T-helper 2 cell treated with Interferon-gamma antibody and Interleukin-4, amounts not matched to agents 5 μg/mL and 100 μg/mL, for 36 hours (primary cell): ENCODE results near the gene SLC25A15.
"Not testable (repeated sequence)": the region's sequence is repeated elsewhere in the genome, so short reads cannot be mapped to it uniquely, and the experiment has no call there.

Experiments
- DNase-seq: peaks from one replicate; pipeline ENCODE4 v3.0.0; 2021; ENCODE audit warnings: low spot score
- H3K27ac Mint-ChIP-seq: one replicate; pipeline ENCODE4 v1.8.0; 2021; ENCODE audit warnings: mild to moderate bottlenecking, mixed read lengths
- H3K27me3 Mint-ChIP-seq: one replicate; pipeline ENCODE4 v1.8.0; 2021; ENCODE audit warnings: low read depth, mixed read lengths
- H3K36me3 Mint-ChIP-seq: one replicate; pipeline ENCODE4 v1.8.0; 2021; ENCODE audit warnings: low read depth, mixed read lengths
- H3K4me1 Mint-ChIP-seq: one replicate; pipeline ENCODE4 v1.8.0; 2021; ENCODE audit warnings: low read depth, mixed read lengths
- H3K4me3 Mint-ChIP-seq: one replicate; pipeline ENCODE4 v1.8.0; 2022; ENCODE audit warnings: mild to moderate bottlenecking, moderate library complexity, mixed read lengths
- H3K9me3 Mint-ChIP-seq: one replicate; pipeline ENCODE4 v1.8.0; 2021; ENCODE audit warnings: mixed read lengths

Gene SLC25A15

DNA sequence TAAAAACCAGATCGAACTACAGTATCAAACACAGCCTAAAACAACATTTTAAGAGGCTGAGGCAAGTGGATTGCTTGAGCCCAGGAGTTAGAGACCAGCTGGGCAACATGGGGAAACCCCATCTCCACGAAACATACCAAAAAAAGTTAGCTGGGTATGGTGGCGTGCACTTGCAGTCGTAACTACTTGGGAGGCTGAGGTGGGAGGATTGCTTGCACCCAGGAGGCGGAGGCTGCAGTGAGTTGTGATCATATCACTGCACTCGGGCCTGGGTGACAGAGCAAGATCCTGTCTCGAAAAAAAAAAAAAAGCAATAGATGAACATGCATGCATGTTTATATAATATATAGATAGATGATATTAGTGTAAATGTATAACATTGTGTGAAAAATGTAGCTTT is 13.2 kb upstream of the SLC25A15 start:
- no peaks in the 10 kb centered on the region for H3K36me3 Mint-ChIP-seq
- no peaks in the 10 kb centered on the region for H3K9me3 Mint-ChIP-seq
- DNase-seq: no peak
- peak overlapping the region; percentile 81 for H3K4me3 Mint-ChIP-seq
- peaks cover 28% of the 10 kb centered on the region for H3K4me1 Mint-ChIP-seq
- peak overlapping the region; percentile 98 for H3K27ac Mint-ChIP-seq
- H3K27me3 Mint-ChIP-seq: no peaks in the 10 kb centered on the region

DNA sequence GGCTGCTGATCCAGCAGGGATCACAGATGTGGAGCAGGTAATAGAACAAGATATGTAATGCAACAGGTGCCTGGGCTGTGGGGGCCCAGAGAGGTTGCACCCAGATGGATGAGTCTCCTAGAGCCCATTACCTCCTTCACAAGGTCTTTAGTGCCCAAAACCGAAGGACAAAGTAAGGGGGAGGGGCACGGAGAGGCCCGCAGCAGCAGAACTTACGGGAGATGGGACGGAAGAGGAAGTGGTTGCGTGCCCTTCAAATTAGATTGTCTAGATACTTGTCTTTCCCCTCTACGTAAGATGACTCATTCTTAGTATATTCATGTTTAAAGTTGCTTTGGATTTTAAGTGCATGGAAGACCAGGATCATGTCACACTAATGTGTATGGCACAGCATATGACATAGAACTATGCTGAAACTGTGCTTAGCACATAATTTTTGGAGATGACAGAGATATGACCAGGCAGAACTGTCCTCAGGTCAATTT is 12.7 kb upstream of the SLC25A15 start:
- Mint-ChIP-seq H3K9me3 (no peaks in the 10 kb centered on the region), H3K27me3 (no peaks in the 10 kb centered on the region), H3K4me1 (peaks cover 29% of the 10 kb centered on the region), H3K36me3 (no peaks in the 10 kb centered on the region), H3K4me3 (peak overlapping the region; percentile 81), H3K27ac (peak overlapping the region; percentile 98)
- peak; percentile 81 for DNase-seq

DNA sequence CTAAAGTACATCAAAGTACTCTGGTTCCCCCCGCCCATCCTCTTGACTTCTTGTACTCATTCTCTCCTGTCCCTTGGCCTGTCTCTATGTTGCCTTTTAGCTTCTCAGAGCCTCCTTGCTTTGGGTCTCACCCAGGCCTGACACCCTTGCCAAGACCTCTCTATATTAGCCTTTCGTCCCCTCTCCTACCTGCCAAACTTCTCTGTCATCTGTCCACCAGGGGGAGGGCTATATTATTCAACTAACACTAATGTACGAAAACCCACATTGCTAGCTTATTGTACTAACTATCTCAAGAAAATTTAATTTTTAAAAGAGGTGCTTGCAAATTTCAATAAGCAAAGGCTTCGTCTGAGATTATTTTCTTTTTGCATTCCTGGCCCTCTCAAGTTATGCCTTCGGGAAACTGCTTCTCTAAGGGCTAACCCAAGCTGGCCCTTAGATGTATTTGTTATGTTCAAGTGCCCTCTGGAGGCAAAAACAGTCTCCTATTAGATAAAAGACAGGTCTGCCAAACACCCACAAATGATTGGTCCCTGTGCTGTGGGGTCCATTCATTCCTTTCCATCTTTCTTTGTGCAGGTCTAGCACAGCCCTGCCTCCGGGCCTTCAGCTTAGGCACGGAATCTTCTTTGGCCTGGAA is 12.1 kb upstream of the SLC25A15 start:
- peak overlapping the region; percentile 98 for H3K27ac Mint-ChIP-seq
- no peak for DNase-seq
- H3K36me3 Mint-ChIP-seq: no peaks in the 10 kb centered on the region
- no peaks in the 10 kb centered on the region for H3K27me3 Mint-ChIP-seq
- H3K4me1 Mint-ChIP-seq: peaks cover 29% of the 10 kb centered on the region
- H3K9me3 Mint-ChIP-seq: no peaks in the 10 kb centered on the region
- H3K4me3 Mint-ChIP-seq: peak overlapping the region; percentile 81

DNA sequence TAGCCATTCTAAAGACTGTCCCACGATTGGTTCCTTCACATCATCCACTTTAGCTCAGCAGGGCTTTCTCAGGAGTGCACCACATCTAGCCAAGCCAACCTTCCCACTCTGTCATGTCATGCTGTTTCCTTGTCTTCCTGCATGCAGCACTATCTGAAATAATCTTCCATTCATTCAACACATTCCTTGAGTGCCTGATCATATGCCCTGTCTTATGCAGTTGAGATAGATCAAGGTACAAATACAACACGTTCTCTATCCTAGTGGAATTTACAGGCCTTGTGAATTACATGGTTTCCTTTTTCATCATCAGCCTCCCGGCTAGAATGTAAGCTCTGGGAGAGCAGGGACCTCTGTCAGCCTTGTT is 11.6 kb upstream of the SLC25A15 start:
- H3K36me3 Mint-ChIP-seq: no peaks in the 10 kb centered on the region
- DNase-seq: no peak
- H3K4me1 Mint-ChIP-seq: peaks cover 29% of the 10 kb centered on the region
- H3K4me3 Mint-ChIP-seq: peak overlapping the region; percentile 81
- H3K27me3 Mint-ChIP-seq: no peaks in the 10 kb centered on the region
- peak overlapping the region; percentile 98 for H3K27ac Mint-ChIP-seq
- H3K9me3 Mint-ChIP-seq: no peaks in the 10 kb centered on the region

DNA sequence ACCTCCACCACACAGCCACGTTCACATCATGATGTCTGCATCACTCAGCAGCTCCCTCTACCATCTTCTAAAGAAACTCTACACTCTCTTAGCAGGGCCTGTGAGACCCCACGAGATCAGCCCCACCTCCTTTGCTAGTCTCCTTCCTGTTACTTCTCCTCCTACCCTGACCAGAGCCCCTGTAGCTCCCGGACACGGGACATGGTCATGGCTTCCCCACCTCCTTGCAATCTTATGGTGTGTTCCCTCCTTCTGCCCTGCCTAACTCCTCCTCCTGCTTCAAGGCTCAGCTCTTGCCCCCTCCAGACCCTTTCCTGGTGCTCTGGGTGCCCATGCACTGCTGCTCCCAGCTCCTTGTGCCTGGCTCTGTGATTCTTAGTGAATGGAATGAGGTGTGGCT is 10.4 kb upstream of the SLC25A15 start:
- no peak overlapping the region for H3K4me3 Mint-ChIP-seq
- no peaks in the 10 kb centered on the region for H3K36me3 Mint-ChIP-seq
- no peaks in the 10 kb centered on the region for H3K9me3 Mint-ChIP-seq
- peak overlapping the region; percentile 5 for H3K27ac Mint-ChIP-seq
- peaks cover 29% of the 10 kb centered on the region for H3K4me1 Mint-ChIP-seq
- DNase-seq: no peak
- no peaks in the 10 kb centered on the region for H3K27me3 Mint-ChIP-seq

DNA sequence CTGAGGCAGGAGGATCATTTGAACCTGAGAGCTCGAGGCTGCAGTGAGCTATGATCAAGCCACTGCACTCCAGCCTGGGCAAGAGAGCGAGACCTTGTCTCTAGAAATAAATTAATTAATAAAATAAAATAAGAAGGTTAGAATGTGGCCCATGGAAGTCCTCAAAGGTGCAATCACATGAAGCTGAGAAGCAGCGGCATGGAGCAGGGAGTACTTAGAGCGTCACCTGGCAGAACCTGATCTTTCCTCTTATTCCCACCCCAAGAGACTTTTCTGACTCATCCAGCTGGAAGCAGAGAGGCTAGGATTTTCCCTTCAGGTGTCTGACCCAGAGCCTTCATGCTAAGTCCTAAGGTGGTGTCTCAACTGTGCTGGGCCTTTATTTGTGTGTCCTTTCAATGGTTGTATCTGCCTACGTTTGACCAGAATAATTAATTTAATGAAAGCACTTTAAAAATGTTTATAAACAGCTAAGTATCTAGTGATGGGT is 9.6 kb upstream of the SLC25A15 start:
- H3K27me3 Mint-ChIP-seq: no peaks in the 10 kb centered on the region
- H3K4me3 Mint-ChIP-seq: no peak overlapping the region
- no peaks in the 10 kb centered on the region for H3K36me3 Mint-ChIP-seq
- no peak for DNase-seq
- H3K27ac Mint-ChIP-seq: no peak overlapping the region
- peaks cover 27% of the 10 kb centered on the region for H3K4me1 Mint-ChIP-seq
- H3K9me3 Mint-ChIP-seq: no peaks in the 10 kb centered on the region

DNA sequence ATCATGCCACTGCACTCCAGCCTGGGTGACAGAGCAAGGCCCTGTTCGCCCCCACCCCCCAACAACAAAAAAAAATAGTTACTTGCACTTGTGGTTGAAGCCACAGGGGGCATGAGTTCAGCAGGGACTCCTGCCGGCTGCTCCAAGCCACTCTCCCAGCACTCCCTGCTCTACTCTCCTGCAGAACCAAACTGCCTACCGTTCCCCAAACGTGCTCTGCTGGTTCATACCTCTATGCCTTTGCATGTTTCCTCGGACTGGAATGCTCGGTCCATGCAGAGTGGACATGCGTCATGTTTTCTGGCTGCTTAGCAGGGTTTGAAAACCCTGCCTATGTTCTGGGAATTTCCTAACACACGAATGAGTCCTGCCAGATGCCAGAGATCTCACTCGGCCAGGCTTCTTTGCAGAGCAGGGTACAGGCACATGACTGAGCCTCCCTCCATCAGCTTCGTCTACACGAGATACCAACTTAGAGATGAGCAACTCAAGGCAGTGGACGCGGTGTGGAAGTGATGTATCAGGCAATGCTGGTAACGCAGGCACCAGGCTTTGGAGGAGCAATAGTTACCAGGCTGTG is 8.5 kb upstream of the SLC25A15 start:
- Mint-ChIP-seq H3K27me3 (no peaks in the 10 kb centered on the region), H3K4me1 (peaks cover 22% of the 10 kb centered on the region), H3K4me3 (no peak overlapping the region), H3K36me3 (no peaks in the 10 kb centered on the region), H3K9me3 (no peaks in the 10 kb centered on the region), H3K27ac (no peak overlapping the region)
- no peak for DNase-seq

DNA sequence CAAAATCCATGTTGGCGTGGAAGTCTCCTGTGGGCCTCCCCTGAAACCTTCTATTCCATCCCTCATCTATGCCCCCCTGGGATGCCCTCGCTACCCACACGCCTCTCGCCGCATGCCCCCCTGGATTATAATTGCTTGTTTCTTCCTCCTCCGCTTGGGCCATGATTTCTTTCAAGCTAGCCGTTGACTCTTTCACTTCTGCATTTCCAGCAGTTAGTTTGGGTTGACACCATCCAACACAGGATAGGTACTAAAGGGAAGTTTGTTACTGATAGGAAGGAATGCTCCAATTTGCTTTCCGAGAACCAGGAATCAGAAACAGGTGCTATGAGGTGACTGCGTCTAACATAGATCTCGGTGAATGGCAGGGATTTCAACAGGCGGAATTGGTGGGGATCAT is 7.7 kb upstream of the SLC25A15 start:
- Mint-ChIP-seq H3K9me3 (no peaks in the 10 kb centered on the region), H3K4me1 (peaks cover 21% of the 10 kb centered on the region), H3K27ac (no peak overlapping the region), H3K27me3 (no peaks in the 10 kb centered on the region), H3K36me3 (no peaks in the 10 kb centered on the region), H3K4me3 (no peak overlapping the region)
- DNase-seq: no peak

DNA sequence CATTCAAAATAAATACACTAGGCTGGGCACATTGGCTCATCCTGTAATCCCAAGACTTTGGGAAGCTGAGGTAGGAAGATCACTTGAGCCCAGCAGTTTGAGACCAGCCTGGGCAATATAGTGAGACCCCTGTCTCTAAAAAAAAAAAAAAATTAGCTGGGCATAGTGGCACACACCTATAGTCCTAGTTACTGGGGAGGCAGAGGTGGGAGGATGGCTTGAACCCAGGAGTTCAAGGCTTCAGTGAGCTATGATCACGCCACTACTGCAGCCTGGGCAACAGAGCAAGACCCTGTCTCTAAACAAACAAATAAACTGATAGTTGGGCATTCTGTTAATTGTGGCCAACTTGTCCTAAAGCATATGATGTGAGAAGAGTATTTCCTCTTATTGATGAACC is 6.4 kb upstream of the SLC25A15 start:
- peaks cover 24% of the 10 kb centered on the region for H3K4me1 Mint-ChIP-seq
- not testable (repeated sequence) for DNase-seq, H3K27ac Mint-ChIP-seq, H3K9me3 Mint-ChIP-seq, H3K27me3 Mint-ChIP-seq, H3K36me3 Mint-ChIP-seq, H3K4me3 Mint-ChIP-seq

DNA sequence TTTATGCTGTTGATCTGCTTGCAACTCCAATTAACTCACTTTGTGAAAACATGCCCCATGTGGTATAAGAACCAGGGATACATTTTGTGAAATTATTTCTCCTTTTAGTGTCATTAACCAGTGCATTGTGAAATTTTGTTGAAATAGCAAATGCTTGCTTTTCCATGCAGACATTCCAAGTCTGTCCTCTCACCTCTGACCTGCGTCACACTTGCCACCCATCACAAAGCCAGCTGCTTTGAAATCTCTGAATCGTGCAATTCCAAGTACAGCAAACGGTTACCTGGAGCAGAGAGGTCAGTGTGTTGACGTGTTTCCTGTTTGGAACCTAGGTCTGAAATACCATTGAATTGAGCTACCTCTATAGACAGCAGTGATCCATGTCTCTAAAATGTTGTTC is 4.9 kb upstream of the SLC25A15 start:
- Mint-ChIP-seq H3K4me3 (no peak overlapping the region), H3K27me3 (no peaks in the 10 kb centered on the region), H3K36me3 (peaks cover 4% of the 10 kb centered on the region), H3K9me3 (no peaks in the 10 kb centered on the region), H3K4me1 (peaks cover 21% of the 10 kb centered on the region), H3K27ac (no peak overlapping the region)
- no peak for DNase-seq

DNA sequence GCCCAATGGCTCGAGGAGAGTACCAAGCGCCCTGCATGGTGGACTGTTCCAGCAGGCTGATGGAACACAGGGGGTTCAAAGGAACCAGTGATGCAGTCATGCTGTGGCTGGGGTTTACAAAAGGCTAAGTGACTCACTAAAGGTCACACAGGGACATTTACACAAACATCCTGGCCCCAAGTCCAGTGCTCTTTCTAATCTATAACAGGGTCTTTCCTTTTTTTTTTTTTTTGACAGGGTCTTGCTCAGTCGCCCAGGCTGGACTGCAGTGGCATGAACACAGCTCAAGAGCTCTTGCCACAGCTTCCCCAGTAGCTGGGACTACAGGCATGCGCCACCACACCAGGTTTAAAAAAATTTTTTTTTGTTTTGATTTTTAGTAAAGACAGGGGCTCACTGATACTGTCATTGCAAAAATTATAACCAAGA is 2.8 kb upstream of the SLC25A15 start:
- DNase-seq: peak; percentile 48
- H3K9me3 Mint-ChIP-seq: no peaks in the 10 kb centered on the region
- no peaks in the 10 kb centered on the region for H3K27me3 Mint-ChIP-seq
- peaks cover 4% of the 10 kb centered on the region for H3K36me3 Mint-ChIP-seq
- peak overlapping the region; percentile 87 for H3K27ac Mint-ChIP-seq
- H3K4me1 Mint-ChIP-seq: peaks cover 25% of the 10 kb centered on the region
- no peak overlapping the region for H3K4me3 Mint-ChIP-seq

DNA sequence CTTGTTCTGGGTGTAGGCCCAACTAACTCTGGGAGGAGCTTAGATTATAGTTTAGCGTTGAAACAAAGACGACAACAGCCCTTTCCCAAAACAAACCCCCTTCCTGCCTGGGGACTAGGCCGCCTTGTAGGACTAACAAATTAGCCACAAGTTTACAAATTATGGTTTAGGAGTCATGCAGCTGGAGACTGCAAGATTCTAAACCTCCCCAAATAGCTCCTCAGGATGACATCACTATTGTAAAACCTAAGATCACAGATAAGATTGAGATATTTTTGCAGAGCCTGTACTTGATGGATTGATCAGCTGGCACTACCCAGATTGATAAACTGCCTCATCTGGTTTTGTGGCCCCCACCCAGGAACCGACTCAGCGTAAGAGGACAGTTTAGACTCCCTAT is 2.3 kb upstream of the SLC25A15 start:
- peak overlapping the region; percentile 87 for H3K27ac Mint-ChIP-seq
- H3K9me3 Mint-ChIP-seq: no peaks in the 10 kb centered on the region
- H3K27me3 Mint-ChIP-seq: no peaks in the 10 kb centered on the region
- peak overlapping the region; percentile 70 for H3K4me3 Mint-ChIP-seq
- peak; percentile 46 for DNase-seq
- H3K4me1 Mint-ChIP-seq: peaks cover 24% of the 10 kb centered on the region
- H3K36me3 Mint-ChIP-seq: peaks cover 4% of the 10 kb centered on the region

DNA sequence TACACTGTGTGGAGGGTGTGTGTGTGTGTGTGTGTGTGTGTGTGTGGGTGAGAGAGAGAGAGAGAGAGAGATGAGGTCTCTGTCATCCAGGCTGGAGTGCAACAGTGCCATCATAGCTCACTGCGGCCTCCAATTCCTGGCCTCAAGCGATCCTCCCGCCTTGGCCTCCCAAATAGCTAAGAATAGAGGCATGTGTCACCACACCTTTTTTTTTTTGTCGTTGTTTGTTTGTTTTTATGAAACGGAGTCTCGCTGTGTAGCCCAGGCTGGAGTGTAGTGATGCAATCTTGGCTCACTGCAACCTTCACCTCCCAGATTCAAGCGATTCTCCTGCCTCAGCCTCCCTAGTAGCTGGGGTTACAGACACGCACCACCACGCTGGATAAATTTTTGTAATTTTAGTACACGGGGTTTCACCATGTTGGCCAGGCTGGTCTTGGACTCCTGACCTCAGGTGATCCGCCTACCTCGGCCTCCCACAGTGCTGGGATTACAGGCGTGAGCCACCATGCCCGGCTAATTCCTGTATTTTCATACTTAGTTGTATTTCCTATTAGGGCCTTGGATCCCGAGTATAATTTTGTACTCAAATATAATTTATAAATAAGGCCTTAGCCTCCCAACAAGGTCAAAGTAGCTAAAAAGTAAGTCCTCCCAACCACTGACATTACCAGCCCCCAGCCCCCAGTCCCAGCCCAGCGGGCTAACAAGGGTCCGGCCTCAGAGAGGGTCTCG is 704 bp upstream of the SLC25A15 start:
- Mint-ChIP-seq H3K4me1 (peaks cover 28% of the 10 kb centered on the region), H3K4me3 (peak overlapping the region; percentile 80), H3K27ac (peak overlapping the region; percentile 57)
- not testable (repeated sequence) for H3K27me3 Mint-ChIP-seq, H3K36me3 Mint-ChIP-seq, DNase-seq, H3K9me3 Mint-ChIP-seq

DNA sequence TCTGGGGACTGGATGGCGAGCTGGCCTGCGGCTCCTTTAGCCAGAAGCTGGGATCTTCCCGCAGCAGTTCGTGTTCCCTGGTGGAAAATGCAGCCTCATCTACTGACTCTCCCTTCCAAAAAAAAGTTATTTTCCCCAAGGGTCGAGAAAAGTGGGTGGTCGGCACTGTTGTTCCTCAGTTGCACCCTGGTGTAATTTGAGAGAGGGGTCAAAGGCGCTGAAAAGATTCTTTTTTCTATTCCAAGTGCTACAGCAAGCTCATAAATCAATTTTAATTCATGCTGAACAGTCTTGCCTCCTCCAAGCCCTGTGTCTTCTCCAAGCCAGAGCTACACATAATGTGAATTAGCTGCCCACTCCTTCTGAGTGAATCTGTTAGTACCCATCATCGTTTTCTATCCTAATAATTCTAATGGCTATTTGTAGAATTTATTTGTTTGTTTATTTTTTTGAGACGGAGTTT is 774 bp downstream of the SLC25A15 start:
- no peak for DNase-seq
- H3K4me3 Mint-ChIP-seq: peak overlapping the region; percentile 71
- peaks cover 9% of the 10 kb centered on the region for H3K36me3 Mint-ChIP-seq
- no peaks in the 10 kb centered on the region for H3K9me3 Mint-ChIP-seq
- no peaks in the 10 kb centered on the region for H3K27me3 Mint-ChIP-seq
- no peak overlapping the region for H3K27ac Mint-ChIP-seq
- H3K4me1 Mint-ChIP-seq: peaks cover 28% of the 10 kb centered on the region
